Measurements from ENCODE around the gene SUSD3. TPM values are rescaled to one million over a fixed set of nuclear protein-coding genes. Genes with fewer than 3 reads are reported as not detected.

Gene SUSD3
- total RNA-seq, 1 donor from 2014 or later: 1.2 TPM

- Mint-ChIP-seq H3K36me3 (ENCODE audit: low read depth, unreplicated experiment) (peaks cover 6% of the 10 kb centered on the region), H3K27me3 (ENCODE audit: unreplicated experiment) (peaks cover 15% of the 10 kb centered on the region), H3K27ac (ENCODE audit: unreplicated experiment) (no peak overlapping the region), H3K4me1 (ENCODE audit: unreplicated experiment) (peaks cover 9% of the 10 kb centered on the region), H3K4me3 (ENCODE audit: unreplicated experiment) (no peak overlapping the region), H3K9me3 (ENCODE audit: unreplicated experiment) (no peaks in the 10 kb centered on the region)
- TF ChIP-seq CTCF (IDR thresholded peaks at IDR 0.05; ENCODE audit: unreplicated experiment): no peak
- no peak for DNase-seq (ENCODE audit: low spot score)
These were observed 37.5 kb upstream of the SUSD3 start for GRCh38 chr9:93020771-93021670.

GRCh38 chr9:93022066-93022465 is 36.4 kb upstream of the SUSD3 start:
- Mint-ChIP-seq H3K9me3 (ENCODE audit: unreplicated experiment) (no peaks in the 10 kb centered on the region), H3K27me3 (ENCODE audit: unreplicated experiment) (peaks cover 15% of the 10 kb centered on the region), H3K4me1 (ENCODE audit: unreplicated experiment) (peaks cover 9% of the 10 kb centered on the region), H3K27ac (ENCODE audit: unreplicated experiment) (no peak overlapping the region), H3K4me3 (ENCODE audit: unreplicated experiment) (no peak overlapping the region), H3K36me3 (ENCODE audit: low read depth, unreplicated experiment) (peaks cover 6% of the 10 kb centered on the region)
- DNase-seq (ENCODE audit: low spot score): no peak
- no peak for TF ChIP-seq CTCF (IDR thresholded peaks at IDR 0.05; ENCODE audit: unreplicated experiment)

- TF ChIP-seq CTCF (IDR thresholded peaks at IDR 0.05; ENCODE audit: unreplicated experiment): no peak
- H3K4me3 Mint-ChIP-seq (ENCODE audit: unreplicated experiment): no peak overlapping the region
- H3K27ac Mint-ChIP-seq (ENCODE audit: unreplicated experiment): no peak overlapping the region
- peaks cover 9% of the 10 kb centered on the region for H3K4me1 Mint-ChIP-seq (ENCODE audit: unreplicated experiment)
- H3K27me3 Mint-ChIP-seq (ENCODE audit: unreplicated experiment): peaks cover 15% of the 10 kb centered on the region
- H3K9me3 Mint-ChIP-seq (ENCODE audit: unreplicated experiment): no peaks in the 10 kb centered on the region
- peaks cover 6% of the 10 kb centered on the region for H3K36me3 Mint-ChIP-seq (ENCODE audit: low read depth, unreplicated experiment)
- DNase-seq (ENCODE audit: low spot score): no peak
These were observed 35.6 kb upstream of the SUSD3 start for GRCh38 chr9:93022721-93023520.

GRCh38 chr9:93023521-93023815 is 35.0 kb upstream of the SUSD3 start:
- H3K27ac Mint-ChIP-seq (ENCODE audit: unreplicated experiment): no peak overlapping the region
- no peaks in the 10 kb centered on the region for H3K9me3 Mint-ChIP-seq (ENCODE audit: unreplicated experiment)
- no peak for TF ChIP-seq CTCF (IDR thresholded peaks at IDR 0.05; ENCODE audit: unreplicated experiment)
- H3K4me3 Mint-ChIP-seq (ENCODE audit: unreplicated experiment): no peak overlapping the region
- peaks cover 9% of the 10 kb centered on the region for H3K4me1 Mint-ChIP-seq (ENCODE audit: unreplicated experiment)
- peaks cover 16% of the 10 kb centered on the region for H3K27me3 Mint-ChIP-seq (ENCODE audit: unreplicated experiment)
- peaks cover 6% of the 10 kb centered on the region for H3K36me3 Mint-ChIP-seq (ENCODE audit: low read depth, unreplicated experiment)
- no peak for DNase-seq (ENCODE audit: low spot score)

GRCh38 chr9:93024646-93024910 is 33.9 kb upstream of the SUSD3 start:
- Mint-ChIP-seq H3K27me3 (ENCODE audit: unreplicated experiment) (peaks cover 11% of the 10 kb centered on the region), H3K36me3 (ENCODE audit: low read depth, unreplicated experiment) (peaks cover under 1% of the 10 kb centered on the region), H3K4me1 (ENCODE audit: unreplicated experiment) (peaks cover 7% of the 10 kb centered on the region), H3K27ac (ENCODE audit: unreplicated experiment) (no peak overlapping the region), H3K4me3 (ENCODE audit: unreplicated experiment) (no peak overlapping the region), H3K9me3 (ENCODE audit: unreplicated experiment) (no peaks in the 10 kb centered on the region)
- no peak for TF ChIP-seq CTCF (IDR thresholded peaks at IDR 0.05; ENCODE audit: unreplicated experiment)
- DNase-seq (ENCODE audit: low spot score): no peak
